Panc1 (cell line): ENCODE data around the gene NEGR1.

Experiments
- SIN3A ChIP-seq: IDR thresholded peaks from 2 replicates; pipeline ENCODE4 v1.6.1; 2012; ENCODE audit warnings: low read depth, mild to moderate bottlenecking, low read length, moderate library complexity, borderline replicate concordance; ENCODE audit not compliant: insufficient read depth
- TF ChIP-seq, protein P1 (sequence below): fragments of 450-650 bp; IDR thresholded peaks from 2 replicates; pipeline ENCODE4 v1.5.1; 2017; ENCODE audit warnings: mild to moderate bottlenecking
- TF ChIP-seq, protein P2 (sequence below), 2 experiments: IDR thresholded peaks; 2 replicates each; pipeline ENCODE4 v1.6.1; 2011 to 2012; ENCODE audit warnings: low read depth in 2 of 2, control low read depth in 1 of 2, low read length in 1 of 2, mild to moderate bottlenecking in 1 of 2, moderate library complexity in 1 of 2; ENCODE audit not compliant: insufficient read depth in 1 of 2

DNA sequence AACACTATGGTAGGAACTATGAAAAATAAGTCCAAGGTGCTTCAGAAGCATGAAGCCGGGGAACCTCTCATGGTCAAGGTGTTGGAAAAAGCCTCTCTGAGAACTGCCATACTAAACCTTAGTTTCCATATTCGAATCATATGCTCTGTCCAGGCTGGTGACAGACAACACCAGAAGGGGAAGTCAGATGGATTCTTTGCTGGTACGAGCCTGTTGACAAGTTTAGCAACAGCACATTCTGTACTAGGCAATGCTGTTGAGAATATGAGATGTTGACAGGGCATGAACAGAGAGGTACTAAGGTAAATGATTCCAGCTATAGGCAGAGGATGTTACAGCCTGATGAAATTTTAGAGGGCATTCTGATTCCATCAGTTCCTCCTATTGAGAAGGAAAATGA lies 740.2 kb downstream of the NEGR1 start:
- no peak for TF ChIP-seq SIN3A
- TF ChIP-seq, protein P1, sequence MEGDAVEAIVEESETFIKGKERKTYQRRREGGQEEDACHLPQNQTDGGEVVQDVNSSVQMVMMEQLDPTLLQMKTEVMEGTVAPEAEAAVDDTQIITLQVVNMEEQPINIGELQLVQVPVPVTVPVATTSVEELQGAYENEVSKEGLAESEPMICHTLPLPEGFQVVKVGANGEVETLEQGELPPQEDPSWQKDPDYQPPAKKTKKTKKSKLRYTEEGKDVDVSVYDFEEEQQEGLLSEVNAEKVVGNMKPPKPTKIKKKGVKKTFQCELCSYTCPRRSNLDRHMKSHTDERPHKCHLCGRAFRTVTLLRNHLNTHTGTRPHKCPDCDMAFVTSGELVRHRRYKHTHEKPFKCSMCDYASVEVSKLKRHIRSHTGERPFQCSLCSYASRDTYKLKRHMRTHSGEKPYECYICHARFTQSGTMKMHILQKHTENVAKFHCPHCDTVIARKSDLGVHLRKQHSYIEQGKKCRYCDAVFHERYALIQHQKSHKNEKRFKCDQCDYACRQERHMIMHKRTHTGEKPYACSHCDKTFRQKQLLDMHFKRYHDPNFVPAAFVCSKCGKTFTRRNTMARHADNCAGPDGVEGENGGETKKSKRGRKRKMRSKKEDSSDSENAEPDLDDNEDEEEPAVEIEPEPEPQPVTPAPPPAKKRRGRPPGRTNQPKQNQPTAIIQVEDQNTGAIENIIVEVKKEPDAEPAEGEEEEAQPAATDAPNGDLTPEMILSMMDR: no peak
- TF ChIP-seq, protein P2, sequence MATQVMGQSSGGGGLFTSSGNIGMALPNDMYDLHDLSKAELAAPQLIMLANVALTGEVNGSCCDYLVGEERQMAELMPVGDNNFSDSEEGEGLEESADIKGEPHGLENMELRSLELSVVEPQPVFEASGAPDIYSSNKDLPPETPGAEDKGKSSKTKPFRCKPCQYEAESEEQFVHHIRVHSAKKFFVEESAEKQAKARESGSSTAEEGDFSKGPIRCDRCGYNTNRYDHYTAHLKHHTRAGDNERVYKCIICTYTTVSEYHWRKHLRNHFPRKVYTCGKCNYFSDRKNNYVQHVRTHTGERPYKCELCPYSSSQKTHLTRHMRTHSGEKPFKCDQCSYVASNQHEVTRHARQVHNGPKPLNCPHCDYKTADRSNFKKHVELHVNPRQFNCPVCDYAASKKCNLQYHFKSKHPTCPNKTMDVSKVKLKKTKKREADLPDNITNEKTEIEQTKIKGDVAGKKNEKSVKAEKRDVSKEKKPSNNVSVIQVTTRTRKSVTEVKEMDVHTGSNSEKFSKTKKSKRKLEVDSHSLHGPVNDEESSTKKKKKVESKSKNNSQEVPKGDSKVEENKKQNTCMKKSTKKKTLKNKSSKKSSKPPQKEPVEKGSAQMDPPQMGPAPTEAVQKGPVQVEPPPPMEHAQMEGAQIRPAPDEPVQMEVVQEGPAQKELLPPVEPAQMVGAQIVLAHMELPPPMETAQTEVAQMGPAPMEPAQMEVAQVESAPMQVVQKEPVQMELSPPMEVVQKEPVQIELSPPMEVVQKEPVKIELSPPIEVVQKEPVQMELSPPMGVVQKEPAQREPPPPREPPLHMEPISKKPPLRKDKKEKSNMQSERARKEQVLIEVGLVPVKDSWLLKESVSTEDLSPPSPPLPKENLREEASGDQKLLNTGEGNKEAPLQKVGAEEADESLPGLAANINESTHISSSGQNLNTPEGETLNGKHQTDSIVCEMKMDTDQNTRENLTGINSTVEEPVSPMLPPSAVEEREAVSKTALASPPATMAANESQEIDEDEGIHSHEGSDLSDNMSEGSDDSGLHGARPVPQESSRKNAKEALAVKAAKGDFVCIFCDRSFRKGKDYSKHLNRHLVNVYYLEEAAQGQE (IDR thresholded peaks at IDR 0.05; ENCODE audit: insufficient read depth in 1 of 2, low read depth in 2 of 2, low read length in 1 of 2): no peak
